Keratinocyte (primary cell): ENCODE measurements around the gene LRIG3. TPM values are rescaled to one million over a fixed set of nuclear protein-coding genes. Genes with fewer than 3 reads are reported as not detected.

ENCODE experiments used
- DNase-seq: peaks from one replicate; pipeline ENCODE4 v3.0.0-alpha.2; 2011; ENCODE audit warnings: low read depth, missing footprints, low spot score
- FAIRE-seq: peaks from 2 replicates; lab custom pipeline; 2011; peaks lifted over from hg19 to GRCh38; lab: Jason Lieb, UNC
- H2AFZ ChIP-seq: 2 replicates; pipeline ENCODE4 v1.6.0; 2012; ENCODE audit warnings: low read length, control low read depth, inconsistent platforms; ENCODE audit not compliant: control insufficient read depth
- H3K27ac ChIP-seq: 2 replicates; pipeline ENCODE4 v1.5.1; 2011; ENCODE audit warnings: low read length; ENCODE audit not compliant: control insufficient read depth, insufficient read depth
- H3K27me3 ChIP-seq: 3 replicates; pipeline ENCODE4 v1.6.0; 2011; ENCODE audit warnings: low read length; ENCODE audit not compliant: control insufficient read depth, insufficient read depth; ENCODE audit errors: extremely low read depth
- H3K36me3 ChIP-seq, 2 experiments: 2 replicates in 1 of 2; 3 replicates in 1 of 2; pipeline ENCODE4 v1.5.1; 2011; ENCODE audit warnings: low read length in 2 of 2, mild to moderate bottlenecking in 1 of 2; ENCODE audit not compliant: control insufficient read depth in 2 of 2, insufficient read depth in 2 of 2; ENCODE audit errors: extremely low read depth in 1 of 2
- H3K4me1 ChIP-seq: 3 replicates; pipeline ENCODE4 v1.5.1; 2011; ENCODE audit warnings: low read length; ENCODE audit not compliant: control insufficient read depth, insufficient read depth; ENCODE audit errors: extremely low read depth
- H3K4me2 ChIP-seq: 3 replicates; pipeline ENCODE4 v1.6.0; 2011; ENCODE audit warnings: low read depth, low read length; ENCODE audit not compliant: control insufficient read depth, insufficient read depth; ENCODE audit errors: extremely low read depth
- H3K4me3 ChIP-seq, 3 experiments: fragments of 200-600 bp in 1 of 3; sonication (generic) in 1 of 3; 2 replicates in 2 of 3; 3 replicates in 1 of 3; pipeline ENCODE4 v1.5.1; 2011 to 2016; ENCODE audit warnings: low read length in 3 of 3, mild to moderate bottlenecking in 3 of 3, control low read depth in 2 of 3, inconsistent platforms in 1 of 3, low read depth in 1 of 3, mixed read lengths in 1 of 3, mixed run types in 1 of 3, moderate library complexity in 1 of 3; ENCODE audit not compliant: control insufficient read depth in 2 of 3, insufficient read depth in 2 of 3; ENCODE audit errors: extremely low read depth in 1 of 3
- H3K79me2 ChIP-seq: 2 replicates; pipeline ENCODE4 v1.6.0; 2012; ENCODE audit warnings: low read length; ENCODE audit not compliant: control insufficient read depth, insufficient read depth
- H3K9ac ChIP-seq: 3 replicates; pipeline ENCODE4 v1.6.0; 2011; ENCODE audit warnings: low read length; ENCODE audit not compliant: control insufficient read depth, insufficient read depth; ENCODE audit errors: extremely low read depth
- H3K9me1 ChIP-seq: 3 replicates; pipeline ENCODE4 v1.6.0; 2011; ENCODE audit warnings: low read length; ENCODE audit not compliant: control insufficient read depth, insufficient read depth; ENCODE audit errors: extremely low read depth
- H3K9me3 ChIP-seq: 2 replicates; pipeline ENCODE4 v1.5.1; 2012; ENCODE audit warnings: low read depth, low read length; ENCODE audit not compliant: control insufficient read depth
- H4K20me1 ChIP-seq: 3 replicates; pipeline ENCODE4 v1.6.0; 2011; ENCODE audit warnings: low read length; ENCODE audit not compliant: control insufficient read depth, insufficient read depth; ENCODE audit errors: extremely low read depth
- EZH2 ChIP-seq: IDR thresholded peaks from one replicate; pipeline ENCODE4 v1.6.1; 2012; ENCODE audit warnings: inconsistent platforms, mild to moderate bottlenecking, low read length, moderate library complexity
- dilution Hi-C: fragments of 300-500 bp; cut with MboI; formaldehyde crosslinking; loops from one replicate; pipeline ENCODE4 v1.7.0; 2020; ENCODE audit warnings: low sequenced_read_pairs; ENCODE audit not compliant: extremely low pct_ligation_motif_present
- polyA plus RNA-seq, 5 experiments: library from polyadenylated mRNA; depleted of rRNA in 3 of 5; stranded (reverse) in 3 of 5; stranded (forward) in 1 of 5; unstranded in 1 of 5; fragments of >200 nt; gene quantifications; 1 replicate in 1 of 5; 2 replicates in 3 of 5; 3 replicates in 1 of 5; pipeline versions ENCODE4 v1.2.1 to v1.2.3, GENCODE V29; 2011 to 2012; ENCODE audit warnings: missing spikeins in 2 of 5, low read depth in 1 of 5, low replicate concordance in 1 of 5
- TF ChIP-seq, protein P1 (sequence below), 3 experiments: IDR thresholded peaks in 1 of 3; conservative IDR thresholded peaks in 1 of 3; optimal IDR thresholded peaks in 1 of 3; 2 replicates in 2 of 3; 3 replicates in 1 of 3; pipeline versions ENCODE3 to v1.5.1; 2011; ENCODE audit warnings: low read length in 3 of 3, mild to moderate bottlenecking in 3 of 3, moderate library complexity in 2 of 3, control low read depth in 1 of 3, inconsistent platforms in 1 of 3; ENCODE audit not compliant: insufficient read depth in 2 of 3; ENCODE audit errors: extremely low read depth in 1 of 3

The LRIG3 gene
- polyA plus RNA-seq, 1 donor (not counting 4 experiments of a cell fraction or from before 2014, with no cell fraction given): 30.9 TPM

DNA sequence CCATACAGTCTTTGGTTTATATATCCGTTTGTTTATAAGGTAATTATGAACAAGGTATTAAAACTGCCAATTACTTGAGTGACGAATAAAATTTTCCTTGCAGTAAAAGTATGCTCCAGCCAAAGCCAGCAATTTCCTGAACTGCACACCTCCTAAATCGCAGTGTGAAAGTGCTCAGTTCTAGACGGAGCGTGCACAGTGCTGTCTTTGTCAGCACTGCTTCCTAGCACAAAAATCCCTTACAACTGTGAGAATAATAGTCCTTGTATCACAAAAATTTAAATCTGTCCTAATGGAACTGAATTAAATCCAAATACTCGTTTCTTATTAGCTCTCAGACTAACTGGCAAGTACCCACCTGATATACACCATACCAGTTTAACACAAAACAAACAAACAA, 26.3 kb downstream of the LRIG3 start:
- TF ChIP-seq, protein P1, sequence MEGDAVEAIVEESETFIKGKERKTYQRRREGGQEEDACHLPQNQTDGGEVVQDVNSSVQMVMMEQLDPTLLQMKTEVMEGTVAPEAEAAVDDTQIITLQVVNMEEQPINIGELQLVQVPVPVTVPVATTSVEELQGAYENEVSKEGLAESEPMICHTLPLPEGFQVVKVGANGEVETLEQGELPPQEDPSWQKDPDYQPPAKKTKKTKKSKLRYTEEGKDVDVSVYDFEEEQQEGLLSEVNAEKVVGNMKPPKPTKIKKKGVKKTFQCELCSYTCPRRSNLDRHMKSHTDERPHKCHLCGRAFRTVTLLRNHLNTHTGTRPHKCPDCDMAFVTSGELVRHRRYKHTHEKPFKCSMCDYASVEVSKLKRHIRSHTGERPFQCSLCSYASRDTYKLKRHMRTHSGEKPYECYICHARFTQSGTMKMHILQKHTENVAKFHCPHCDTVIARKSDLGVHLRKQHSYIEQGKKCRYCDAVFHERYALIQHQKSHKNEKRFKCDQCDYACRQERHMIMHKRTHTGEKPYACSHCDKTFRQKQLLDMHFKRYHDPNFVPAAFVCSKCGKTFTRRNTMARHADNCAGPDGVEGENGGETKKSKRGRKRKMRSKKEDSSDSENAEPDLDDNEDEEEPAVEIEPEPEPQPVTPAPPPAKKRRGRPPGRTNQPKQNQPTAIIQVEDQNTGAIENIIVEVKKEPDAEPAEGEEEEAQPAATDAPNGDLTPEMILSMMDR (optimal IDR thresholded peaks at IDR 0.05 in 1 of 3, IDR thresholded peaks at IDR 0.05 in 1 of 3, conservative IDR thresholded peaks at IDR 0.05 in 1 of 3; ENCODE audit: extremely low read depth in 1 of 3, insufficient read depth in 2 of 3, low read length in 3 of 3): no peak
- no peak for TF ChIP-seq EZH2
- H3K4me2 ChIP-seq: peak overlapping the region; percentile 74
- no peak for FAIRE-seq
- DNase-seq: no peak
- no peak overlapping the region for H3K4me3 ChIP-seq
- peaks cover 2 to 8% of the 10 kb centered on the region in 2 experiments for H3K36me3 ChIP-seq
- no peaks in the 10 kb centered on the region for H3K9me3 ChIP-seq
- H4K20me1 ChIP-seq: no peaks in the 10 kb centered on the region
- H3K9ac ChIP-seq: no peak overlapping the region
- H3K79me2 ChIP-seq: peaks cover 72% of the 10 kb centered on the region
- H3K27ac ChIP-seq: no peak overlapping the region
- H3K9me1 ChIP-seq: peaks cover 9% of the 10 kb centered on the region
- H3K27me3 ChIP-seq: no peaks in the 10 kb centered on the region
- peaks cover 63% of the 10 kb centered on the region for H3K4me1 ChIP-seq
- no peak overlapping the region for H2AFZ ChIP-seq
- dilution Hi-C loops: no loop called here

GRCh38 chr12:58893495-58893894, 26.8 kb downstream of the LRIG3 start:
- Histone ChIP-seq H3K4me3 (no peak overlapping the region), H3K9me1 (peaks cover 9% of the 10 kb centered on the region), H3K27me3 (no peaks in the 10 kb centered on the region), H3K27ac (peak overlapping the region; percentile 19), H2AFZ (no peak overlapping the region), H3K9ac (no peak overlapping the region), H3K36me3 (peaks cover 2 to 11% of the 10 kb centered on the region in 2 experiments), H3K79me2 (peaks cover 68% of the 10 kb centered on the region), H3K4me1 (peaks cover 63% of the 10 kb centered on the region), H3K4me2 (peak overlapping the region; percentile 74), H4K20me1 (no peaks in the 10 kb centered on the region), H3K9me3 (no peaks in the 10 kb centered on the region)
- no peak for TF ChIP-seq EZH2
- TF ChIP-seq, protein P1 (optimal IDR thresholded peaks at IDR 0.05 in 1 of 3, IDR thresholded peaks at IDR 0.05 in 1 of 3, conservative IDR thresholded peaks at IDR 0.05 in 1 of 3; ENCODE audit: extremely low read depth in 1 of 3, insufficient read depth in 2 of 3, low read length in 3 of 3): no peak
- dilution Hi-C loops: no loop called here
- no peak for DNase-seq
- FAIRE-seq: peak; percentile 62
